M059J (cell line): ENCODE measurements around the gene TPST2. TPM values are rescaled to one million over a fixed set of nuclear protein-coding genes. Genes with fewer than 3 reads are reported as not detected.

Experiments used
- DNase-seq: peaks from one replicate; pipeline ENCODE4 v3.0.0-alpha.2; 2012; ENCODE audit warnings: low read depth
- total RNA-seq: library from RNA; depleted of rRNA; stranded (reverse); fragments of >200 nt; shearing (Covaris generic); gene quantifications from 2 replicates; pipeline ENCODE4 v1.2.3, GENCODE V29; 2014

TPST2 gene
- total RNA-seq, 1 experiment from 2014 or later, result 34.8 TPM

- DNase-seq, result no peak
Measured at GRCh38 chr22:26496456-26496855, 93.5 kb downstream of the TPST2 start.

- no peak for DNase-seq
Measured at GRCh38 chr22:26494506-26494905, 95.4 kb downstream of the TPST2 start.

GRCh38 chr22:26492220-26492619 lies 97.7 kb downstream of the TPST2 start:
- no peak for DNase-seq

GRCh38 chr22:26489447-26490036 lies 100.4 kb downstream of the TPST2 start:
- peak; percentile 41 for DNase-seq

- DNase-seq, result no peak
Measured at GRCh38 chr22:26487996-26488395, 101.9 kb downstream of the TPST2 start.

- DNase-seq, result no peak
Measured at GRCh38 chr22:26486394-26486793, 103.5 kb downstream of the TPST2 start.

DNA sequence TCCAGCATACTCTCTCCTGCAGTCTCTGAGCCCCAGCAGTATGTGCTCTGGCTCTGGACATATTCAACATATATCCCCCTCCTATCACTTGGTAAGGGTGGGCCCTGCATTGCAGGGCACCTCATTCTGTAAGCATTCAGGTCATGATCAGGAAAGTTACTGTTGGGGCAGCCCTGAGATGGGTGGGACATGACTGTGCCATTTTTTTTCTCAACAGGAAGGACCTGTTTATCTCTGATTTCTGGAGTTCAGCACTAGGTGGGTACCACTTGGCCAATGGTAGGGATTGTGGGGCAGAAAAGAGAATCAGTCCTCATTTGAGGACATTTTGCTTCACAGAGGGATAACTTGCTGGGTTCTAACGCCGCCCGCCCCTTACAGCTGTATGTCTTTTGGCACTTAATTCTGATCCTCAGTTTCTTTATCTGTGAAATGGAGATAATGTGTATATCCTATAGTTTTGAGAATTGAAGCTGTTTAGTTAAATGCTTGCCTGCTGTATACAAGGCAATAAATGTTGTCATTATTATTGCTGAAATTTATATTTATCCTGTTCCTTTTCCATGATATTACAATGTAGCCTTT lies 104.0 kb downstream of the TPST2 start:
- no peak for DNase-seq

- DNase-seq, result no peak
Measured at GRCh38 chr22:26485013-26485412, 104.9 kb downstream of the TPST2 start.

DNA sequence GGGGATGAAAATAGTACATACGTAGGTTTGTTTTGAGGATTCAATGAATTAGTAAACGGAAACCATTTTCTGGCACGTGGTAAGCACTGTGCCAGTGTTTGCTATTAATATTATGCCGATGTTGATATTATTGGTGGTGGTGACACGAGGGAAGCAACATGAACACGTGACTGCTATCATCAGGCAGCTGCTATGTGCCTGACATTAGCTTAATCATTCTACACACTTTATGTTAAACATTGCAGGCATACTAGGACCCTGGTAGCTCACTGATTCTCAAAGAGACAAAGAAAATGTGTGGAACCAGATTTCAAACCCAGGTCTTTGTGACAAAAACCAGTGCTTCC lies 105.6 kb downstream of the TPST2 start:
- no peak for DNase-seq

- peak; percentile 81 for DNase-seq
Measured at GRCh38 chr22:26483439-26484359, 106.2 kb downstream of the TPST2 start, which contains the start of the genes HPS4 and SRRD. Gene HPS4 (minus strand): TSS chr22:26483783. CDS start chr22:26481762, 2,021 bp downstream. Gene SRRD (plus strand): TSS chr22:26483877. CDS start chr22:26483891, 14 bp downstream.

- DNase-seq, result no peak
Measured at GRCh38 chr22:26483043-26483438, 106.9 kb downstream of the TPST2 start.

- DNase-seq, result no peak
Measured at GRCh38 chr22:26482161-26482560, 107.8 kb downstream of the TPST2 start.

GRCh38 chr22:26481694-26482093 lies 108.2 kb downstream of the TPST2 start:
- DNase-seq, result no peak

- no peak for DNase-seq
Measured at GRCh38 chr22:26481112-26481693, 108.7 kb downstream of the TPST2 start.

DNA sequence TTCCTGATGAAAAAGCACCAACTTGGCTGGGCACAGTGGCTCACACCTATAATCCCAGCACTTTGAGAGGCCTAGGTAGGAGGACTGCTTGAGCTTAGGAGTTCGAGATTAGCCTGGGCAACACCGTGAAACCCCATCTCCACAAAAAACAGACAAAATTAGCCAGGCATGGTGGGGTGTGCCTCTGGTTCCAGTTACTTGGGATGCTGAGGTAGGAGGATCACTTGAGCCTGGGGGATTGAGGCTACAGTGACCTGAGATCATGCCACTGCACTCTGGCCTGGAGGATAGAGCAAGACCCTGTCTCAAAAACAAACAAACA lies 109.4 kb downstream of the TPST2 start:
- DNase-seq, result no peak

DNA sequence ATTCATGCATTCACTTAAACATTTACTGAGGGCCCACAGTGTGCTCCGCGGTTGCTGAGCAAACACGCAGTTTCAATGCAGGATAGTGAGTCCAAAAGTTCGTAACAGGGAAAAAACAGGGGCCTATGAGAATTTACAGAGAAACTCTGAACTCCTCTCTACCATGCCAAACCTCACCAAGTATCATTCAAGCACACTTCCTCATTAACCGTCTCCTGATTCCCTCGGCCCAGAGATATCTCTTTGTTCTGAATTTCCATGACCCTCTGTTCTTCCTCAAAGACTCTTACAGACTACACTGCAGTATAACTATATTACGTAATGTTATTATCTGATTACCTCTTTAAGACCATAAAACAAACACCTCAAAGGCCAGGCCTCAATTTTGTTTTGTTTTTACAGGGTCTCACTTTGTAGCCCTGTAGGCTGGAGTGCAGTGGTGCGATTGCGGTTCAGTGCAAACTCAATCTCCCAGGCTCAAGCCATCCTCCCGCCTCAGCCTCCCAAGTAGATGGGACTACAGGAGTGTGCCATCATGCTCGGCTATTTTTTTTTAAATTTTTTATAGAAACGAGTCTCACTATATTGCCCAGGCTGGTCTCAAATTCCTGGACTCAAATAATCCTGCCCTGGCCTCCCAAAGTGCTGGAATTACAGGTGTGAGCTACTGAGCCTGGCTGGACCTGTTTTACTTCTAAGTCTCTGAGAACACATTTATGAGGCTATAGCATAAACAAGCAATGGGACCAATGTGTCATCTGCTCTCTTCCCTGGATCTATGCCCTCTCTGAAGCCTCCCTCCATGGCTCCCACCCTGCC lies 109.9 kb downstream of the TPST2 start:
- no peak for DNase-seq

DNA sequence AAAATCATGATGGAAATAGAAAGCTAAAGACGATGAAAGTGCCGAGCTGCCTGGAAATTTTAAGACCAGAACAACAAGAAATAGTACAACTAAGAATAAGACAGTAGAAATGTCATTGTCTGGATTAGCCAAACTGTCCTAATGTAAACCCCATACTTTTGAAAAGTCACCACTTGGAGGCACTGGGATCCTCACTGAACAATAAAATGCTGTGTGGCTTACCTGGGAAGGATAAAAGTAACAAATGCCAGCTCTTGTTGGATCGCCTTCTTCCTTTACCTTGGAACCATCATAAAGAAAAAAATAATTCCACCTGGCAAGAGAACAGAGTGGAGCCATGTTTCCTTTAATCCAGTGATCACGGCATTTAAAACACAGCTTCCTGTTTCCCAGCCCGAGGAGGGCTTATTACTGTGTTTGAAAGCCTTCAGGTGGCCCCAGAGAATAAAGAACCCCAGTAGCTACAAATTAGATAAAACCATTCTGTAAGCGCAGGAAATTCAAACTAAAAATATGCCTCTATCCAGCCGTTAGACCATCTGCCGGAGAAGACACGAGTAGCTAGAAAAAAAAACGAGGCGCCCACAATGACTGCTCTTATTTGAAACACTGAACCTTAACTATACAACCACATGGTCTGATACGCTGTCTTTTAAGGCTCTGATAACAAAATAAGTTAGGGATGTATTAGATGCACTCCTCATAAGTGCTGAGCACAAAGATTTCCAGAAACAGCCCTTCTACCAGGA lies 110.7 kb downstream of the TPST2 start:
- DNase-seq, result no peak

DNA sequence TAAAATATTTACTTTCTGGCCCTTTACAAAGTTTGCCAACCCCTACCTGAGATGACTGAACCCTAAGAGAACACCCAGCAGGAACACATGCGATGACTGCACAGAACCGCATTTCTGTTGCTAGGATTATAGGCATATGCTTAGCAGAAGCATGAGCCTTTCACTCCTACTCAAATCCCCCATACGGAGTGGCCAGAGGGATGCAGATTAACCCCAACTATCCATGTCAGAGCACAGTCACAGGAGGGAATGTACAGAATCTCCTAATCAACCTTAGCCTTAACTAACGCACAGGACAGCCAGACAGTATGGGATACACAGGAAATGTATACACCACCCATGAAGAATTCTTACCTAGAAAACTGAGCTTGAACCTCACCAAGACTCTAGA lies 112.6 kb downstream of the TPST2 start:
- no peak for DNase-seq

DNA sequence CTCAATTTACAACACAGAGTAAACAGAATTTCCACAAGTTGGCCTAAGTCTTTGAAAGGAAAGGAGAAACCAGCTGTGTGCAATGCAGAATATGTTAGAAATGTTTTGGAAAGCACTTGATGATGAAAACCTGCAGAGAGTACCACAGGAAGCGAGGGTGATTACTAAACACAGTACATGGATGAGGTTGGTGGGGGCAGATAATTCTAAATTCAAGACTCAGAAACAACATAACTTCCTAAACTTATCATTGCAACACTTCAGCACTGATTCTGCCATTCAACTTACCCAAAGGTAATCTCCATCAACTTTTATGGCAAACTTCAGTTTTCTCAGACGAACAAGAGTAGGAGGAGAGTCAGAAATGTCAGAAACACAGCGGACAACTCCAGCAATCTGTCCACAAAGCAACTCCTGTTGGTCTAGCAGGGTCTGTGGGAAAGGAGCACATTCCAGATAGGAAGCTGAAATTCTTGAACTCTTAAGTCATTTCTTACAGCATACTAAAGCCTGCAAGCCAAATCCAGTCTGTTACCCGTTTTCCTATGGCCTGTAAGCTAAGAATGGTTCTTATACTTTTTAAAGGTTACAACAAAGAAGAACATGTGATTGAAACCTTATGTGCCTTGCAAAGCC lies 113.1 kb downstream of the TPST2 start:
- peak; percentile 50 for DNase-seq

DNA sequence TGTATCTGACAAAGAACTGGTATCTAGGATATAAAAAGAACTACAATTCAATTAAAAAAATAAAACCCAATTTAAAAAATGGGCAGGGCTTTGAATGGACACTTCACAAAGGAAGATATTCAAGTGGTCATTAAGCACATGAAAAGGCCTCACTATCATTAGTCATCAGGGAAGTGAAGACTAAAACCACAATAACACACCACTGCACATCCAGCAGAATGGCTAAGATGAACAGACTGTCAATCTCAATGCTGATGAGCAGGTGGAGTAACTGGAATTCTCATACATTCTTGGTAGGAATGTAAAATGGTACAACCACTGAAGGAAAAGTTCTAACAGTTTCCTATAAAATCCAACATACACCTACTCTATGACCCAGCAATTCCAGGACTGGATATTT lies 115.2 kb downstream of the TPST2 start:
- DNase-seq, result peak; percentile 54
